Measurements from ENCODE around the gene KCND1.
"Not testable (repeated sequence)": the region's sequence is repeated elsewhere in the genome, so short reads cannot be mapped to it uniquely, and the experiment has no call there.

KCND1 gene

DNA sequence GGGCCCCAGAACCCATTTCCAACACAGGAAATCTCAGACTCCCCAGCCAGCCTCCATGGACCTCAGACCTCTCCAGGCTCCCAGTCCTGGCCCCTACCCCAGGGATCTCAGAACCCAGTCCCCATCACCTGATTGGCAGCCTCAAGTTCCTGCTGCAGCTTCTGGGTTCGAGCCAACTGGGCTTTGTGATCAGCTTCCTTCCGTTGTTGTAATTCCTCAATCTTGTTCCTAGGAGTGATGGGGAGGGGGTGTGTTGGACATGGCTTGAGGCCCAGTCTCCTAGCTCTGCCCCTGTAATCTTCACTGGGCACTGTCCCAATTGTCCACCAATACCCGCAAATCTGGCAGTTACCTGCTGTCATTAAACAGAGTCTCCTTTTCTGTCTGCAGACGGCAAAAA is 17.8 kb upstream of the KCND1 start:
- TF ChIP-seq, protein P1, sequence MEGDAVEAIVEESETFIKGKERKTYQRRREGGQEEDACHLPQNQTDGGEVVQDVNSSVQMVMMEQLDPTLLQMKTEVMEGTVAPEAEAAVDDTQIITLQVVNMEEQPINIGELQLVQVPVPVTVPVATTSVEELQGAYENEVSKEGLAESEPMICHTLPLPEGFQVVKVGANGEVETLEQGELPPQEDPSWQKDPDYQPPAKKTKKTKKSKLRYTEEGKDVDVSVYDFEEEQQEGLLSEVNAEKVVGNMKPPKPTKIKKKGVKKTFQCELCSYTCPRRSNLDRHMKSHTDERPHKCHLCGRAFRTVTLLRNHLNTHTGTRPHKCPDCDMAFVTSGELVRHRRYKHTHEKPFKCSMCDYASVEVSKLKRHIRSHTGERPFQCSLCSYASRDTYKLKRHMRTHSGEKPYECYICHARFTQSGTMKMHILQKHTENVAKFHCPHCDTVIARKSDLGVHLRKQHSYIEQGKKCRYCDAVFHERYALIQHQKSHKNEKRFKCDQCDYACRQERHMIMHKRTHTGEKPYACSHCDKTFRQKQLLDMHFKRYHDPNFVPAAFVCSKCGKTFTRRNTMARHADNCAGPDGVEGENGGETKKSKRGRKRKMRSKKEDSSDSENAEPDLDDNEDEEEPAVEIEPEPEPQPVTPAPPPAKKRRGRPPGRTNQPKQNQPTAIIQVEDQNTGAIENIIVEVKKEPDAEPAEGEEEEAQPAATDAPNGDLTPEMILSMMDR (IDR thresholded peaks at IDR 0.05) = no peak
- no peak for TF ChIP-seq ZFX (IDR thresholded peaks at IDR 0.05; ENCODE audit: borderline replicate concordance)
- H3K27ac ChIP-seq = no peak overlapping the region

- H3K27ac ChIP-seq = no peak overlapping the region
- TF ChIP-seq, protein P1 (IDR thresholded peaks at IDR 0.05) = no peak
- no peak for TF ChIP-seq ZFX (IDR thresholded peaks at IDR 0.05; ENCODE audit: borderline replicate concordance)
Observed at GRCh38 chrX:48983896-48984295, 12.3 kb upstream of the KCND1 start.

GRCh38 chrX:48983081-48983480 is 11.4 kb upstream of the KCND1 start:
- no peak overlapping the region for H3K27ac ChIP-seq
- TF ChIP-seq, protein P1 (IDR thresholded peaks at IDR 0.05) = no peak
- TF ChIP-seq ZFX (IDR thresholded peaks at IDR 0.05; ENCODE audit: borderline replicate concordance) = no peak

DNA sequence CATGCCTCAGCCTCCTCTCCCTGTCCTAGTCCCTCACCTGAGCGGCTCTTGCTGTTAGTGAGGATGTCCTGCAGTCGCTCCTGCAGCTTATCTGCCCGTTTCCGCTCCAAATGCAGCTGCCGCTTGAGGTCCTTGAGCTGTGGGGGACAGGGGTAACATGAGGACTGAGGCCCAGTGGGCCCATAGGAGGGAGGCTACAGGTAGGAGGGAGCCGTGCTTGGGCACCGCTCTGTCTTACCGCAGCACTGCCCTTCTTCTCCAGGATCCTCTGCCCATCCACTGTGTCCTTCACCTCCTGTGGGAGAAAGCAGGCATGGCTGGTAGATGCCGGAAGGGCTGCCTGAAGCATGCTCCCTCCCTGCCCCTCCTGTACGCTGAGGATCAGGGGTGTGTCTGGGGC is 9.5 kb upstream of the KCND1 start:
- no peak for TF ChIP-seq ZFX (IDR thresholded peaks at IDR 0.05; ENCODE audit: borderline replicate concordance)
- TF ChIP-seq, protein P1 (IDR thresholded peaks at IDR 0.05) = no peak
- H3K27ac ChIP-seq = no peak overlapping the region

DNA sequence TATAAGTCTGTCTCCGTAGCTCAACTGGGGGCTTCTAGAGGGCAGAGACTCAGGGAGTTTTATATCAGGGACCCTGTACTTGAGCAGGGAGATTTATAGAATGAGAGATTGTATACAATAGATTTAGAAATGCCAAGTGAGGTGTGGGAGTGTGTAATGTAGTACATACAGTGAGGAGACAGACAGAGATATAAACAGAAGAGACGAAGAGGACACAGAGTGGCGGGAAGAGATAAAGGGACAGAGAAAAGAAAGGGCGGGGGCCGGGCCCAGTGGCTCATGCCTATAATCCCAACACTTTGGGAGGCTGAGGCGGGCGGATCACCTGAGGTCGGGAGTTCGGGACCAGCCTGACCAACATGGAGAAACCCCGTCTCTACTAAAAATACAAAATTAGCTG is 8.7 kb upstream of the KCND1 start:
- H3K27ac ChIP-seq = not testable (repeated sequence)

DNA sequence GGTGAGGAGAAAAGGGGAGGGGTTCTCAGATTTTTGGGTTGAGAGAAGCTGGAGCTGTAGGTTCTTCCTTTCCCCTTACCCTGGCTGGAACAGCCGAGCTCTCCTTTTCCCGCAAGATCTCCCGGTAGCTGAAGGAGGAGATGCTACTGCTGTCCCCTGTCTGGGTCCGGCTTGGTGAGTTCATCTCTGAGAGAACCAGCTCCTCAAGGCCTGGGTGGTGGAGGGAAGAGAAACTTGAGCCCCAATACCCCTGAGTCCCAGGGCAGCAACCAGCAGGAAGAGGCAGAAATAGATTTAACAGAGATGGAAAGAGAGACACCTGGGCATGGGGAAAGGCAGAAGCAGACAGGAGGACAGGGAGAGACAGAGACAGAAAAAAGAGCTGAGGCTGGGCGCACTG is 6.6 kb upstream of the KCND1 start:
- H3K27ac ChIP-seq = no peak overlapping the region
- TF ChIP-seq, protein P1 (IDR thresholded peaks at IDR 0.05) = no peak
- TF ChIP-seq ZFX (IDR thresholded peaks at IDR 0.05; ENCODE audit: borderline replicate concordance) = no peak

DNA sequence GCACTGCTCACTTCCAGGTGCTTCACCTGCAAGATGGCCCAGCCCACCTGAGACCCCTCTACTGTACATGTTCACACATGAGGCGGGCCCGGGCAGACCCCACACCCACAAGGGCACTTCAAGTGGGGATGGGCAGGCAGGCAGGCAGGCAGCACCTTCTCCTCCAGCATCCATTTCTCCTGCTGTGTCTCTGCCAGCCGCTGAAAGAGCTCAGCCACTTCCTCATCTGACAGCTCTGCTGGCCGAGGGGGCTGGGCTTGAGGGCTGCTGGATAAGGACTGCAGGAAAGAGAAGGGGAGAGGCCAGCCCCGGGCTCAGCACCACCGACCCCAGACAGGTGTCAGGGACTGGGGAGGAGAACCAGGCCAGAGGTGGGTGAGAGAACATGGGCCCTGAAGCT is 4.4 kb upstream of the KCND1 start:
- no peak for TF ChIP-seq ZFX (IDR thresholded peaks at IDR 0.05; ENCODE audit: borderline replicate concordance)
- TF ChIP-seq, protein P1 (IDR thresholded peaks at IDR 0.05) = no peak
- no peak overlapping the region for H3K27ac ChIP-seq

DNA sequence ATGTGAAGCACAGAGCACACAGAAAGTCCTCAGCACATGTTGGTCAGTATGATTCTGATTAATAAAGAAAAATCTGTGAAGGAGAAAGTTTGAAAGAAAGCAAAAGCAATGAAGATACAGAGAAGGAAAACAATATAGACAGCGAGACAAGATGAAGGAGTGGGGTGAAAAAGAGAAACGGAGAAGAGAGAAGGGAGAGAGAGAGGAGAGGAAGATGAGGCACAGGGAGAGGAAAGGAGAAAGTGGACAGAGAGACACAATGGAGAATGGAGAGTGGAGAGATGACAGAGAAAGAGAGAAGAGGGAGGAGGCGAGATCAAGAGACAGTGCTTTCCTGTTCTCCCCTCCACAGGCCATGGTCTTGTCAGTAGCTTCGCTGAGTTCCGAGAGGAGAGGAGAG is 3.9 kb upstream of the KCND1 start:
- H3K27ac ChIP-seq = no peak overlapping the region
- TF ChIP-seq, protein P1 (IDR thresholded peaks at IDR 0.05) = no peak
- TF ChIP-seq ZFX (IDR thresholded peaks at IDR 0.05; ENCODE audit: borderline replicate concordance) = no peak

Data from 22Rv1 (cell line).